ENCODE measurements around the gene ANKLE2. TPM values are rescaled to one million over a fixed set of nuclear protein-coding genes. Genes with fewer than 3 reads are reported as not detected.
"Not testable (repeated sequence)": the region's sequence is repeated elsewhere in the genome, so short reads cannot be mapped to it uniquely, and the experiment has no call there.

Gene ANKLE2
- total and polyA plus RNA-seq, 5 donors from 2014 or later = 20.5 to 91.6 (median 25.8) TPM

- no peaks in the 10 kb centered on the region for H3K27me3 ChIP-seq (ENCODE audit: control insufficient read depth, insufficient read depth, low read length)
- H3K4me1 Mint-ChIP-seq = peaks cover 0 to 6% (median 4%) of the 10 kb centered on the region in 4 donors
- H3K27me3 Mint-ChIP-seq = no peaks in the 10 kb centered on the region
- H3K9me3 Mint-ChIP-seq = peaks cover 0 to 2% (median 0%) of the 10 kb centered on the region in 7 donors
- H3K27ac Mint-ChIP-seq = no peak overlapping the region
- H3K36me3 Mint-ChIP-seq = peaks cover 42% of the 10 kb centered on the region
- no peak overlapping the region for H3K4me3 Mint-ChIP-seq
- H3K36me3 ChIP-seq (ENCODE audit: control insufficient read depth, insufficient read depth, low read length) = peaks cover 79% of the 10 kb centered on the region
- no peaks in the 10 kb centered on the region for H3K4me1 ChIP-seq (ENCODE audit: control insufficient read depth, insufficient read depth, low read length, poor library complexity, severe bottlenecking)
- no peak overlapping the region for H3K27ac ChIP-seq (ENCODE audit: insufficient read depth, low read length, poor library complexity, severe bottlenecking)
- H3K9me3 ChIP-seq (ENCODE audit: control insufficient read depth in 2 of 2, low read length in 2 of 2) = no peaks in the 10 kb centered on the region
- ATAC-seq (ENCODE audit: low read depth in 2 of 2) = no peak
- H3K4me3 ChIP-seq (ENCODE audit: low read depth, low read length) = no peak overlapping the region
- no peak for DNase-seq
Measured at GRCh38 chr12:132801741-132802140, 40.1 kb upstream of the ANKLE2 start.

GRCh38 chr12:132798836-132799235, 37.2 kb upstream of the ANKLE2 start:
- Mint-ChIP-seq H3K36me3 (peaks cover 36% of the 10 kb centered on the region), H3K27ac (no peak overlapping the region), H3K4me3 (no peak overlapping the region), H3K4me1 (peaks cover 0 to 6% (median 0%) of the 10 kb centered on the region in 4 donors), H3K27me3 (no peaks in the 10 kb centered on the region), H3K9me3 (no peaks in the 10 kb centered on the region)
- ATAC-seq (ENCODE audit: low read depth in 2 of 2) (no peak), DNase-seq (no peak)
- H3K27ac ChIP-seq (ENCODE audit: insufficient read depth, low read length, poor library complexity, severe bottlenecking) = no peak overlapping the region
- no peak overlapping the region for H3K4me3 ChIP-seq (ENCODE audit: low read depth, low read length)
- peaks cover 78% of the 10 kb centered on the region for H3K36me3 ChIP-seq (ENCODE audit: control insufficient read depth, insufficient read depth, low read length)
- no peaks in the 10 kb centered on the region for H3K27me3 ChIP-seq (ENCODE audit: control insufficient read depth, insufficient read depth, low read length)
- H3K9me3 ChIP-seq (ENCODE audit: control insufficient read depth in 2 of 2, low read length in 2 of 2) = no peaks in the 10 kb centered on the region
- H3K4me1 ChIP-seq (ENCODE audit: control insufficient read depth, insufficient read depth, low read length, poor library complexity, severe bottlenecking) = no peaks in the 10 kb centered on the region

GRCh38 chr12:132797820-132798570, 36.4 kb upstream of the ANKLE2 start:
- Histone ChIP-seq H3K4me1 (ENCODE audit: control insufficient read depth, insufficient read depth, low read length, poor library complexity, severe bottlenecking) (no peaks in the 10 kb centered on the region), H3K27me3 (ENCODE audit: control insufficient read depth, insufficient read depth, low read length) (no peaks in the 10 kb centered on the region), H3K4me3 (ENCODE audit: low read depth, low read length) (no peak overlapping the region), H3K36me3 (ENCODE audit: control insufficient read depth, insufficient read depth, low read length) (peaks cover 73% of the 10 kb centered on the region), H3K9me3 (ENCODE audit: control insufficient read depth in 2 of 2, low read length in 2 of 2) (no peaks in the 10 kb centered on the region), H3K27ac (ENCODE audit: insufficient read depth, low read length, poor library complexity, severe bottlenecking) (no peak overlapping the region)
- H3K9me3 Mint-ChIP-seq = no peaks in the 10 kb centered on the region
- no peak overlapping the region for H3K27ac Mint-ChIP-seq
- ATAC-seq (ENCODE audit: low read depth in 2 of 2) (no peak), DNase-seq (no peak)
- H3K4me1 Mint-ChIP-seq = peaks cover 0 to 2% (median 0%) of the 10 kb centered on the region in 4 donors
- H3K36me3 Mint-ChIP-seq = peaks cover 28% of the 10 kb centered on the region
- H3K4me3 Mint-ChIP-seq = no peak overlapping the region
- H3K27me3 Mint-ChIP-seq = no peaks in the 10 kb centered on the region

- Histone ChIP-seq H3K4me3 (ENCODE audit: low read depth, low read length) (no peak overlapping the region), H3K36me3 (ENCODE audit: control insufficient read depth, insufficient read depth, low read length) (peaks cover 68% of the 10 kb centered on the region), H3K9me3 (ENCODE audit: control insufficient read depth in 2 of 2, low read length in 2 of 2) (no peaks in the 10 kb centered on the region), H3K27me3 (ENCODE audit: control insufficient read depth, insufficient read depth, low read length) (no peaks in the 10 kb centered on the region), H3K4me1 (ENCODE audit: control insufficient read depth, insufficient read depth, low read length, poor library complexity, severe bottlenecking) (no peaks in the 10 kb centered on the region), H3K27ac (ENCODE audit: insufficient read depth, low read length, poor library complexity, severe bottlenecking) (no peak overlapping the region)
- ATAC-seq (ENCODE audit: low read depth in 2 of 2) (no peak), DNase-seq (no peak)
- no peak overlapping the region for H3K27ac Mint-ChIP-seq
- H3K36me3 Mint-ChIP-seq = peaks cover 16% of the 10 kb centered on the region
- no peaks in the 10 kb centered on the region for H3K9me3 Mint-ChIP-seq
- no peaks in the 10 kb centered on the region for H3K27me3 Mint-ChIP-seq
- no peak overlapping the region for H3K4me3 Mint-ChIP-seq
- H3K4me1 Mint-ChIP-seq = no peaks in the 10 kb centered on the region
Measured at GRCh38 chr12:132795847-132796246, 34.2 kb upstream of the ANKLE2 start.

- not testable (repeated sequence) for ATAC-seq (ENCODE audit: low read depth in 2 of 2); H3K4me3 Mint-ChIP-seq; H3K27ac ChIP-seq (ENCODE audit: insufficient read depth, low read length, poor library complexity, severe bottlenecking); H3K4me1 ChIP-seq (ENCODE audit: control insufficient read depth, insufficient read depth, low read length, poor library complexity, severe bottlenecking); H3K9me3 Mint-ChIP-seq; H3K9me3 ChIP-seq (ENCODE audit: control insufficient read depth in 2 of 2, low read length in 2 of 2); H3K27me3 Mint-ChIP-seq; DNase-seq; H3K4me1 Mint-ChIP-seq; H3K27me3 ChIP-seq (ENCODE audit: control insufficient read depth, insufficient read depth, low read length); H3K4me3 ChIP-seq (ENCODE audit: low read depth, low read length)
- H3K27ac Mint-ChIP-seq = peak overlapping the region in 1 of 3 donors; percentile 25
- peaks cover 20% of the 10 kb centered on the region for H3K36me3 Mint-ChIP-seq
- peaks cover 42% of the 10 kb centered on the region for H3K36me3 ChIP-seq (ENCODE audit: control insufficient read depth, insufficient read depth, low read length)
Measured at GRCh38 chr12:132791940-132792339, 30.3 kb upstream of the ANKLE2 start.

GRCh38 chr12:132789099-132789471, 27.5 kb upstream of the ANKLE2 start:
- peaks cover 42% of the 10 kb centered on the region for H3K36me3 ChIP-seq (ENCODE audit: control insufficient read depth, insufficient read depth, low read length)
- Mint-ChIP-seq H3K4me3 (peak overlapping the region in 1 of 4 donors; percentile 2), H3K9me3 (peaks cover 0 to 1% (median 0%) of the 10 kb centered on the region in 7 donors)

GRCh38 chr12:132788375-132789098, 26.9 kb upstream of the ANKLE2 start:
- peaks cover 41% of the 10 kb centered on the region for H3K36me3 ChIP-seq (ENCODE audit: control insufficient read depth, insufficient read depth, low read length)
- Mint-ChIP-seq H3K4me3 (no peak overlapping the region), H3K27me3 (no peaks in the 10 kb centered on the region), H3K9me3 (peaks cover 0 to 1% (median 0%) of the 10 kb centered on the region in 7 donors), H3K27ac (no peak overlapping the region), H3K4me1 (peaks cover 0 to 5% (median under 1%) of the 10 kb centered on the region in 4 donors), H3K36me3 (peaks cover 32% of the 10 kb centered on the region)
- ATAC-seq (ENCODE audit: low read depth in 2 of 2) = no peak
- H3K9me3 ChIP-seq (ENCODE audit: control insufficient read depth in 2 of 2, low read length in 2 of 2) = no peaks in the 10 kb centered on the region
- H3K4me1 ChIP-seq (ENCODE audit: control insufficient read depth, insufficient read depth, low read length, poor library complexity, severe bottlenecking) = no peaks in the 10 kb centered on the region
- H3K4me3 ChIP-seq (ENCODE audit: low read depth, low read length) = no peak overlapping the region
- no peak overlapping the region for H3K27ac ChIP-seq (ENCODE audit: insufficient read depth, low read length, poor library complexity, severe bottlenecking)
- no peaks in the 10 kb centered on the region for H3K27me3 ChIP-seq (ENCODE audit: control insufficient read depth, insufficient read depth, low read length)
- no peak for DNase-seq

More at GRCh38 chr12:132789099-132789471, 27.5 kb upstream of the ANKLE2 start:
- Histone ChIP-seq H3K27me3 (ENCODE audit: control insufficient read depth, insufficient read depth, low read length) (no peaks in the 10 kb centered on the region), H3K27ac (ENCODE audit: insufficient read depth, low read length, poor library complexity, severe bottlenecking) (no peak overlapping the region), H3K9me3 (ENCODE audit: control insufficient read depth in 2 of 2, low read length in 2 of 2) (no peaks in the 10 kb centered on the region), H3K4me1 (ENCODE audit: control insufficient read depth, insufficient read depth, low read length, poor library complexity, severe bottlenecking) (no peaks in the 10 kb centered on the region), H3K4me3 (ENCODE audit: low read depth, low read length) (no peak overlapping the region)
- peaks cover 0 to 5% (median under 1%) of the 10 kb centered on the region in 4 donors for H3K4me1 Mint-ChIP-seq
- no peak for DNase-seq
- no peaks in the 10 kb centered on the region for H3K27me3 Mint-ChIP-seq
- peaks cover 31% of the 10 kb centered on the region for H3K36me3 Mint-ChIP-seq
- no peak for ATAC-seq (ENCODE audit: low read depth in 2 of 2)
- H3K27ac Mint-ChIP-seq = peak overlapping the region in 1 of 3 donors; percentile 43

Data from CD4-positive, CD25-positive, alpha-beta regulatory T cell (primary cell).